H1 (cell line): ENCODE measurements around the gene CALY. TPM values are rescaled to one million over a fixed set of nuclear protein-coding genes. Genes with fewer than 3 reads are reported as not detected.

ENCODE experiments used
- CREB1 ChIP-seq: IDR thresholded peaks from 2 replicates; pipeline ENCODE4 v1.6.1; 2012; ENCODE audit warnings: inconsistent platforms
- SIRT6 ChIP-seq: IDR thresholded peaks from one replicate; pipeline ENCODE4 v1.7.1; 2012; ENCODE audit warnings: low read length, inconsistent platforms
- SIX5 ChIP-seq: IDR thresholded peaks from 2 replicates; pipeline ENCODE4 v1.6.1; 2011; ENCODE audit warnings: mild to moderate bottlenecking, low read depth, low read length
- SP4 ChIP-seq: IDR thresholded peaks from 2 replicates; pipeline ENCODE4 v1.6.1; 2012; ENCODE audit warnings: low read length, inconsistent platforms
- TAF1 ChIP-seq: IDR thresholded peaks from 2 replicates; pipeline ENCODE4 v1.6.1; 2011; ENCODE audit warnings: mild to moderate bottlenecking, low read depth, low read length
- polyA plus RNA-seq, 7 experiments: library from polyadenylated mRNA; depleted of rRNA in 3 of 7; stranded (reverse) in 5 of 7; unstranded in 2 of 7; fragments of >200 nt in 5 of 7; fragments of 200-250 nt in 2 of 7; gene quantifications; 1 replicate in 5 of 7; 2 replicates in 1 of 7; 4 replicates in 1 of 7; pipeline versions ENCODE4 v1.2.1 to v1.2.3, GENCODE V29; 2011 to 2013; ENCODE audit warnings: missing spikeins in 2 of 7, mixed read lengths in 2 of 7
- total RNA-seq: library from RNA; stranded (reverse); fragmentation: NEBNext Ultra II Directional; extraction: Animal tissue kit (Norgen Biotek cat#: 25700); gene quantifications from 2 replicates; pipeline ENCODE4 v1.2.1, GENCODE V29; 2021

The CALY gene
- total and polyA plus RNA-seq, 2 of the 8 experiments (the other 6 are each of a cell fraction or from before 2014, with no cell fraction given) = 1.3 to 1.5 TPM

GRCh38 chr10:133324857-133325260 is 11.8 kb downstream of the CALY start (continued):
- TF ChIP-seq SP4 = no peak
- no peak for TF ChIP-seq SIRT6
- TF ChIP-seq TAF1 = no peak
- no peak for TF ChIP-seq CREB1
- TF ChIP-seq SIX5 = no peak
- TF ChIP-seq, all 59 proteins: peak for 0
